K562 (cell line): ENCODE results near the gene EBF4.

ENCODE experiments used
- BCOR ChIP-seq: fragments of 450-650 bp; IDR thresholded peaks from 2 replicates; pipeline ENCODE4 v1.6.1; 2016
- CBX5 ChIP-seq: IDR thresholded peaks from 2 replicates; pipeline ENCODE4 v1.6.1; 2014; ENCODE audit warnings: low read depth, borderline replicate concordance
- CTCF ChIP-seq, 3 experiments: IDR thresholded peaks in 2 of 3; conservative IDR thresholded peaks in 1 of 3; 2 replicates each; pipeline ENCODE4 v1.5.1; 2011 to 2012; ENCODE audit warnings: low read length in 3 of 3, mild to moderate bottlenecking in 3 of 3, control low read depth in 2 of 3, improper control_type of control experiment in 1 of 3, inconsistent platforms in 1 of 3, low read depth in 1 of 3, mixed read lengths in 1 of 3, moderate library complexity in 1 of 3; ENCODE audit not compliant: insufficient read depth in 2 of 3
- EZH2 ChIP-seq: IDR thresholded peaks from 2 replicates; pipeline ENCODE4 v1.6.1; 2012; ENCODE audit warnings: low read depth, mild to moderate bottlenecking, inconsistent platforms, low read length, borderline replicate concordance
- PRMT5 ChIP-seq: sonication (generic); formaldehyde crosslinking; IDR thresholded peaks from 2 replicates; pipeline ENCODE4 v1.5.0; 2020; ENCODE audit warnings: missing genetic modification reagents
- RFX5 ChIP-seq: IDR thresholded peaks from 2 replicates; pipeline ENCODE4 v1.6.1; 2011; ENCODE audit warnings: low read depth, mild to moderate bottlenecking, improper control_type of control experiment, low read length
- SIX5 ChIP-seq, 2 experiments: IDR thresholded peaks; 2 replicates each; pipeline ENCODE4 v1.6.1; 2011; ENCODE audit warnings: low read length in 2 of 2, borderline replicate concordance in 1 of 2, low read depth in 1 of 2, mild to moderate bottlenecking in 1 of 2, moderate library complexity in 1 of 2; ENCODE audit not compliant: insufficient read depth in 1 of 2
- ZBED1 ChIP-seq: IDR thresholded peaks from 2 replicates; pipeline ENCODE4 v1.6.1; 2014
- ZNF282 ChIP-seq: sonication (generic); formaldehyde crosslinking; IDR thresholded peaks from 2 replicates; pipeline ENCODE4 v1.8.1; 2023; ENCODE audit warnings: missing genetic modification reagents
- ZSCAN29 ChIP-seq: fragments of 450-650 bp; IDR thresholded peaks from 2 replicates; pipeline ENCODE4 v1.6.1; 2017
- TF ChIP-seq, protein P1 (sequence below), 2 experiments: fragments of 450-650 bp in 1 of 2; sonication (generic) in 1 of 2; formaldehyde crosslinking in 1 of 2; IDR thresholded peaks in 1 of 2; conservative IDR thresholded peaks in 1 of 2; 2 replicates each; pipeline versions ENCODE4 v1.6.1 to v1.8.1; 2016 to 2023; ENCODE audit warnings: mild to moderate bottlenecking in 2 of 2, moderate library complexity in 2 of 2, inconsistent platforms in 1 of 2, missing genetic modification reagents in 1 of 2

GRCh38 chr20:2754424-2754823 is 61.8 kb downstream of the EBF4 start:
- TF ChIP-seq EZH2: no peak
- TF ChIP-seq CBX5: no peak
- no peak for TF ChIP-seq BCOR
- no peak for TF ChIP-seq ZSCAN29
- TF ChIP-seq ZBED1: no peak
- no peak for TF ChIP-seq RFX5
- TF ChIP-seq, protein P1, sequence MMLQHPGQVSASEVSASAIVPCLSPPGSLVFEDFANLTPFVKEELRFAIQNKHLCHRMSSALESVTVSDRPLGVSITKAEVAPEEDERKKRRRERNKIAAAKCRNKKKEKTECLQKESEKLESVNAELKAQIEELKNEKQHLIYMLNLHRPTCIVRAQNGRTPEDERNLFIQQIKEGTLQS (IDR thresholded peaks at IDR 0.05): no peak
- TF ChIP-seq, protein P1 (CRISPR knock-in tag; conservative IDR thresholded peaks at IDR 0.05): no peak
- no peak for TF ChIP-seq ZNF282
- TF ChIP-seq PRMT5 (CRISPR knock-in tag): no peak
- TF ChIP-seq SIX5 (IDR thresholded peaks at IDR 0.05; ENCODE audit: borderline replicate concordance in 1 of 2, insufficient read depth in 1 of 2, low read depth in 1 of 2, low read length in 2 of 2): no peak
- TF ChIP-seq CTCF (IDR thresholded peaks at IDR 0.05 in 2 of 3, conservative IDR thresholded peaks at IDR 0.05 in 1 of 3; ENCODE audit: insufficient read depth in 2 of 3, low read depth in 1 of 3, low read length in 3 of 3): no peak
